Endothelial cell of umbilical vein (primary cell): ENCODE measurements around the gene TNS2. TPM values are rescaled to one million over a fixed set of nuclear protein-coding genes. Genes with fewer than 3 reads are reported as not detected.

Source experiments
- BruUV-seq: library from RNA; stranded (reverse); fragments of 400-500 nt; replicated peaks from 2 replicates; lab custom pipeline; 2021; lab: Mats Ljungman, UMichigan
- CTCF ChIA-PET: fragments of 300-600, 350-600 bp; sonication (Branson Sonifier 250); formaldehyde crosslinking; loops from one replicate; lab custom pipeline; 2021; ENCODE audit warnings: antibody characterized with exemption, inconsistent platforms; lab: Charles Lee
- POLR2A ChIA-PET: fragments of 300-600, 350-600 bp; sonication (Branson Sonifier 250); formaldehyde crosslinking; loops from one replicate; lab custom pipeline; 2021; ENCODE audit warnings: antibody characterized with exemption, inconsistent platforms; lab: Charles Lee
- DNase-seq: peaks from one replicate; pipeline ENCODE4 v3.0.0-alpha.2; 2011; ENCODE audit warnings: low read depth, low spot score
- FAIRE-seq: peaks from 2 replicates; lab custom pipeline; 2011; peaks lifted over from hg19 to GRCh38; lab: Jason Lieb, UNC
- H2AFZ ChIP-seq: 2 replicates; pipeline ENCODE4 v1.6.0; 2012; ENCODE audit warnings: low read depth, low read length, control low read depth, inconsistent platforms
- H3K27ac ChIP-seq: 2 replicates; pipeline ENCODE4 v1.5.1; 2011; ENCODE audit warnings: low read depth, mild to moderate bottlenecking, control low read depth, low read length, moderate library complexity; ENCODE audit not compliant: insufficient read depth
- H3K27me3 ChIP-seq, 2 experiments: 2 replicates each; pipeline versions ENCODE4 v1.6.0 to v1.6.1; 2011; ENCODE audit warnings: low read length in 2 of 2, mixed read lengths in 1 of 2; ENCODE audit not compliant: control insufficient read depth in 2 of 2, insufficient read depth in 2 of 2
- H3K36me3 ChIP-seq, 2 experiments: 2 replicates in 1 of 2; 3 replicates in 1 of 2; pipeline ENCODE4 v1.5.1; 2011; ENCODE audit warnings: low read length in 2 of 2, mild to moderate bottlenecking in 1 of 2, moderate library complexity in 1 of 2; ENCODE audit not compliant: control insufficient read depth in 2 of 2, insufficient read depth in 2 of 2; ENCODE audit errors: extremely low read depth in 1 of 2
- H3K4me1 ChIP-seq: 3 replicates; pipeline ENCODE4 v1.5.1; 2011; ENCODE audit warnings: mild to moderate bottlenecking, low read length; ENCODE audit not compliant: control insufficient read depth, insufficient read depth; ENCODE audit errors: extremely low read depth
- H3K4me2 ChIP-seq: 2 replicates; pipeline ENCODE4 v1.6.1; 2011; ENCODE audit warnings: low read length, control low read depth, mixed read lengths; ENCODE audit not compliant: insufficient read depth
- H3K4me3 ChIP-seq, 3 experiments: fragments of 200-600 bp in 1 of 3; sonication (generic), shearing (Covaris generic) in 1 of 3; replicated peaks in 1 of 3; 2 replicates each; pipeline ENCODE4 v1.5.1; 2011 to 2016; ENCODE audit warnings: control low read depth in 3 of 3, low read length in 3 of 3, mild to moderate bottlenecking in 2 of 3, inconsistent platforms in 1 of 3, low read depth in 1 of 3, moderate library complexity in 1 of 3; ENCODE audit not compliant: insufficient read depth in 1 of 3
- H3K79me2 ChIP-seq: 2 replicates; pipeline ENCODE4 v1.6.0; 2012; ENCODE audit warnings: low read length, inconsistent platforms; ENCODE audit not compliant: control insufficient read depth, insufficient read depth
- H3K9ac ChIP-seq: replicated peaks from 2 replicates; pipeline ENCODE3; 2011; ENCODE audit warnings: low read length, control low read depth; ENCODE audit not compliant: insufficient read depth; ENCODE audit errors: extremely low read depth
- H3K9me1 ChIP-seq: replicated peaks from 3 replicates; pipeline ENCODE4 v1.6.0; 2011; ENCODE audit warnings: mild to moderate bottlenecking, low read length; ENCODE audit not compliant: control insufficient read depth, insufficient read depth; ENCODE audit errors: extremely low read depth
- H3K9me3 ChIP-seq: replicated peaks from 2 replicates; pipeline ENCODE4 v1.5.1; 2012; ENCODE audit warnings: low read length, inconsistent platforms; ENCODE audit not compliant: control insufficient read depth, insufficient read depth
- H4K20me1 ChIP-seq: replicated peaks from 2 replicates; pipeline ENCODE3; 2011; ENCODE audit warnings: mild to moderate bottlenecking, low read length; ENCODE audit not compliant: control insufficient read depth, insufficient read depth; ENCODE audit errors: extremely low read depth
- EZH2 ChIP-seq: IDR thresholded peaks from 2 replicates; pipeline ENCODE4 v1.6.1; 2012; ENCODE audit warnings: borderline replicate concordance, low read depth, mild to moderate bottlenecking, moderate library complexity, low read length, inconsistent platforms; ENCODE audit not compliant: severe bottlenecking
- FOS ChIP-seq: IDR thresholded peaks from 2 replicates; pipeline ENCODE4 v1.6.1; 2011; ENCODE audit warnings: mild to moderate bottlenecking, low read length, moderate library complexity, borderline replicate concordance; ENCODE audit not compliant: insufficient read depth
- GATA2 ChIP-seq: IDR thresholded peaks from 2 replicates; pipeline ENCODE4 v1.7.0; 2011; ENCODE audit warnings: low read depth, mild to moderate bottlenecking, moderate library complexity, mixed read lengths, low read length; ENCODE audit not compliant: insufficient read length, insufficient read depth
- JUN ChIP-seq: IDR thresholded peaks from 2 replicates; pipeline ENCODE4 v1.6.1; 2011; ENCODE audit warnings: borderline replicate concordance, low read depth; ENCODE audit not compliant: insufficient read length, insufficient read depth
- MYC ChIP-seq: IDR thresholded peaks from one replicate; pipeline ENCODE4 v1.6.1; 2011; ENCODE audit warnings: mild to moderate bottlenecking, low read depth, low read length
- POLR2A ChIP-seq: IDR thresholded peaks from 2 replicates; pipeline ENCODE4 v1.6.1; 2012; ENCODE audit warnings: low read depth, mild to moderate bottlenecking, control low read depth, low read length
- POLR2AphosphoS5 ChIP-seq: IDR thresholded peaks from 2 replicates; pipeline ENCODE4 v1.6.1; 2012; ENCODE audit warnings: low read depth, mild to moderate bottlenecking, control low read depth, low read length, moderate library complexity; ENCODE audit not compliant: insufficient read depth
- dilution Hi-C: fragments of 300-500 bp; cut with MboI; formaldehyde crosslinking; loops from one replicate; pipeline ENCODE4 v1.15.0; 2019; ENCODE audit warnings: low sequenced_read_pairs; ENCODE audit not compliant: extremely low pct_ligation_motif_present
- intact Hi-C: fragments of 100-400 bp; cut with micrococcal nuclease; formaldehyde crosslinking; loops from one replicate; pipeline ENCODE4 v1.10.0; 2022
- polyA plus RNA-seq, 4 experiments: library from polyadenylated mRNA; depleted of rRNA in 3 of 4; stranded (reverse) in 3 of 4; unstranded in 1 of 4; fragments of >200 nt; gene quantifications; 2 replicates each; pipeline versions ENCODE4 v1.2.1 to v1.2.3, GENCODE V29; 2011 to 2012; ENCODE audit warnings: missing spikeins in 1 of 4
- total RNA-seq: library from RNA; stranded (reverse); gene quantifications from 2 replicates; pipeline ENCODE4 v1.2.3, GENCODE V29; 2021
- TF ChIP-seq, protein P1 (sequence below): IDR thresholded peaks from 2 replicates; pipeline ENCODE4 v1.6.1; 2011; ENCODE audit not compliant: insufficient read depth, insufficient read length
- TF ChIP-seq, protein P2 (sequence below), 2 donors: IDR thresholded peaks; 1 replicate in 1 of 2; 2 replicates in 1 of 2; pipeline ENCODE4 v1.5.1; 2011; ENCODE audit warnings: low read length in 2 of 2, mild to moderate bottlenecking in 2 of 2, moderate library complexity in 2 of 2, control low read depth in 1 of 2, inconsistent platforms in 1 of 2, low read depth in 1 of 2; ENCODE audit not compliant: insufficient read depth in 1 of 2; ENCODE audit errors: extremely low read depth in 1 of 2

The TNS2 gene
- total and polyA plus RNA-seq, 2 donors (not counting 3 experiments of a cell fraction or from before 2014, with no cell fraction given), result 84.5 to 106 TPM

DNA sequence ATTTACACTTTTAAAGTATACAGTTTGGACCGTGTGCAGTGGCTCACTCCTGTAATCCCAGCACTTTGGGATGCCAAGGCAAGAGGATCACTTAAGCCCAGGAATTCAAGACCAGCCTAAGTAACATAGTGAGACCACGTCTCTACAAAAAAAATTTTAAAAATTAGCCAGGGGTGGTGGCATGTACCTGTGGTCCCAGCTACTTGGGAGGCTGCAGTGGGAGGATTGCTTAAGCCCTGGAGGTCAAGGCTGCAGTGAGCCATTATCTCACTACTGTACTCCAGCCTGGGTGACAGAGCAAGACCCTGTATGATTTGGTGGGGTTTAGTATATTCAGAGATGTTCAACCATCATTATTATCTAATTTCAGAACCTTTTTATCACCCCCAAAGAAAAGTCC is 38.9 kb upstream of the TNS2 start:
- peaks cover 28% of the 10 kb centered on the region for H3K4me1 ChIP-seq
- peaks cover 96% of the 10 kb centered on the region for H3K79me2 ChIP-seq
- H3K4me3 ChIP-seq, result no peak overlapping the region
- no peak overlapping the region for H2AFZ ChIP-seq
- no peaks in the 10 kb centered on the region for H3K9me3 ChIP-seq
- intact Hi-C loops (no loop called here), dilution Hi-C loops (no loop called here)
- H3K9me1 ChIP-seq, result no peaks in the 10 kb centered on the region
- no TSS peak for BruUV-seq
- H3K27me3 ChIP-seq, result no peaks in the 10 kb centered on the region
- DNase-seq (no peak), FAIRE-seq (no peak)
- peaks cover 30% of the 10 kb centered on the region for H4K20me1 ChIP-seq
- peaks cover 0 to 6% of the 10 kb centered on the region in 2 experiments for H3K36me3 ChIP-seq
- TF ChIP-seq GATA2 (no peak), EZH2 (no peak), POLR2A (no peak), POLR2AphosphoS5 (no peak), FOS (no peak), MYC (no peak)
- TF ChIP-seq, protein P1, sequence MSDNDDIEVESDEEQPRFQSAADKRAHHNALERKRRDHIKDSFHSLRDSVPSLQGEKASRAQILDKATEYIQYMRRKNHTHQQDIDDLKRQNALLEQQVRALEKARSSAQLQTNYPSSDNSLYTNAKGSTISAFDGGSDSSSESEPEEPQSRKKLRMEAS, result no peak
- CTCF ChIA-PET, result interaction anchor here (1.2 kb wide), 1 partner anchor 30 kb away, joined by 4 read pairs; no protein-coding TSS in a partner anchor
- peak overlapping the region; percentile 1 for H3K4me2 ChIP-seq
- POLR2A ChIA-PET, result no interaction called here
- no peak overlapping the region for H3K27ac ChIP-seq
- H3K9ac ChIP-seq, result no peak overlapping the region

DNA sequence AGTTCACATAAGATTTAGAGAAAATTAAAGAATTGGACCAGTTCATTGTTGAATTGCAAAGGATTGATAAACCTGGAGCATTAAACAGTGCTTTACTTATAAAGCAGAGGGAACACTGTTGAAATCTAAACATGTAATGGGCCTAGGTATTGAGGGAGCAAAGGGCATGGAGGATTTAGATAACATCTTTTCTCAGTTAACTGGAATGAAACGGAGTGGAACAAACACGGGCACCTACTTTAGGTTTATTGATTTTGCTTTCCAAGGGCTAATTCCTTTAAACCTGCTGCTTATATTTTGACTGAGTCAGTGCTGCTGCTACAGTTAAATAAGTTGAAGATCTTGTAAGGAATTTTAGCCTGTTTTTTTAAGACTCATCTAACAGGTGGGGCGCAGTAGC is 38.0 kb upstream of the TNS2 start:
- ChIA-PET POLR2A (no interaction called here), CTCF (no interaction called here)
- dilution Hi-C loops (no loop called here), intact Hi-C loops (no loop called here)
- Histone ChIP-seq H4K20me1 (peaks cover 33% of the 10 kb centered on the region), H3K4me1 (peaks cover 28% of the 10 kb centered on the region), H3K4me2 (no peak overlapping the region), H3K9ac (no peak overlapping the region), H3K27ac (no peak overlapping the region), H3K79me2 (peaks cover 99% of the 10 kb centered on the region), H3K9me1 (no peaks in the 10 kb centered on the region), H3K27me3 (no peaks in the 10 kb centered on the region), H3K9me3 (no peaks in the 10 kb centered on the region), H3K4me3 (no peak overlapping the region), H3K36me3 (peaks cover 0 to 11% of the 10 kb centered on the region in 2 experiments), H2AFZ (no peak overlapping the region)
- TF ChIP-seq POLR2AphosphoS5 (no peak), EZH2 (no peak), FOS (no peak), JUN (no peak), GATA2 (no peak), POLR2A (no peak), MYC (no peak)
- TF ChIP-seq, protein P2, sequence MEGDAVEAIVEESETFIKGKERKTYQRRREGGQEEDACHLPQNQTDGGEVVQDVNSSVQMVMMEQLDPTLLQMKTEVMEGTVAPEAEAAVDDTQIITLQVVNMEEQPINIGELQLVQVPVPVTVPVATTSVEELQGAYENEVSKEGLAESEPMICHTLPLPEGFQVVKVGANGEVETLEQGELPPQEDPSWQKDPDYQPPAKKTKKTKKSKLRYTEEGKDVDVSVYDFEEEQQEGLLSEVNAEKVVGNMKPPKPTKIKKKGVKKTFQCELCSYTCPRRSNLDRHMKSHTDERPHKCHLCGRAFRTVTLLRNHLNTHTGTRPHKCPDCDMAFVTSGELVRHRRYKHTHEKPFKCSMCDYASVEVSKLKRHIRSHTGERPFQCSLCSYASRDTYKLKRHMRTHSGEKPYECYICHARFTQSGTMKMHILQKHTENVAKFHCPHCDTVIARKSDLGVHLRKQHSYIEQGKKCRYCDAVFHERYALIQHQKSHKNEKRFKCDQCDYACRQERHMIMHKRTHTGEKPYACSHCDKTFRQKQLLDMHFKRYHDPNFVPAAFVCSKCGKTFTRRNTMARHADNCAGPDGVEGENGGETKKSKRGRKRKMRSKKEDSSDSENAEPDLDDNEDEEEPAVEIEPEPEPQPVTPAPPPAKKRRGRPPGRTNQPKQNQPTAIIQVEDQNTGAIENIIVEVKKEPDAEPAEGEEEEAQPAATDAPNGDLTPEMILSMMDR (IDR thresholded peaks at IDR 0.05; ENCODE audit: extremely low read depth in 1 of 2, insufficient read depth in 1 of 2, low read depth in 1 of 2, low read length in 2 of 2), result no peak
- TF ChIP-seq, protein P1, result no peak
- no TSS peak for BruUV-seq
- FAIRE-seq, result no peak
- no peak for DNase-seq
